ENCODE measurements around the gene ZSWIM5.

DNA sequence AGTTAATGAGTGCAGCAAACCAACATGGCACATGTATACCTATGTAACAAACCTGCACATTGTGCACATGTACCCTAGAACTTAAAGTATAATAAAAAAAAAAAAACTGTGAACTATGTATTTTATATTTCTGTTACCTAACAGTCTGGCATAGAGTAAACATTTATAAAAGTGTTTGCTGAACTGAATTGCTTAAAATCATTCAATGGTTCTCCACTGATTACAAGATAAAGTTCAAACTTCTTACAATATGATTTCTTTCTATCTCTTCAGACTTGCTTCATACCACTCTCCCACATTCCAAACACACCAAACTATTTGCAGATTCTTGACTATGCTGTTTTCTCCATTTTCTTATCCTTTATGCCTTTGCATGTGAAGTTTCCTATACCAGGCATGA, 104.5 kb downstream of the ZSWIM5 start:
- TF ChIP-seq, protein P1, sequence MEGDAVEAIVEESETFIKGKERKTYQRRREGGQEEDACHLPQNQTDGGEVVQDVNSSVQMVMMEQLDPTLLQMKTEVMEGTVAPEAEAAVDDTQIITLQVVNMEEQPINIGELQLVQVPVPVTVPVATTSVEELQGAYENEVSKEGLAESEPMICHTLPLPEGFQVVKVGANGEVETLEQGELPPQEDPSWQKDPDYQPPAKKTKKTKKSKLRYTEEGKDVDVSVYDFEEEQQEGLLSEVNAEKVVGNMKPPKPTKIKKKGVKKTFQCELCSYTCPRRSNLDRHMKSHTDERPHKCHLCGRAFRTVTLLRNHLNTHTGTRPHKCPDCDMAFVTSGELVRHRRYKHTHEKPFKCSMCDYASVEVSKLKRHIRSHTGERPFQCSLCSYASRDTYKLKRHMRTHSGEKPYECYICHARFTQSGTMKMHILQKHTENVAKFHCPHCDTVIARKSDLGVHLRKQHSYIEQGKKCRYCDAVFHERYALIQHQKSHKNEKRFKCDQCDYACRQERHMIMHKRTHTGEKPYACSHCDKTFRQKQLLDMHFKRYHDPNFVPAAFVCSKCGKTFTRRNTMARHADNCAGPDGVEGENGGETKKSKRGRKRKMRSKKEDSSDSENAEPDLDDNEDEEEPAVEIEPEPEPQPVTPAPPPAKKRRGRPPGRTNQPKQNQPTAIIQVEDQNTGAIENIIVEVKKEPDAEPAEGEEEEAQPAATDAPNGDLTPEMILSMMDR (IDR thresholded peaks at IDR 0.05) = no peak
- no peak for TF ChIP-seq EP300 (IDR thresholded peaks at IDR 0.05)
- TF ChIP-seq POLR2A (IDR thresholded peaks at IDR 0.05) = no peak

All from tibial nerve (tissue), 4 donors.